Stimulated activated CD4-positive, alpha-beta T cell treated with anti-CD3 and anti-CD28 coated beads, Interleukin-1b, Interleukin-23, amount 100 ng/mL, for 4 hours (primary cell): ENCODE data around the gene HOXB1.
"Not testable (repeated sequence)": the region's sequence is repeated elsewhere in the genome, so short reads cannot be mapped to it uniquely, and the experiment has no call there.

Source experiments
- DNase-seq, 2 donors: peaks; one replicate each; pipeline ENCODE4 v3.0.0-alpha.2; 2020; ENCODE audit warnings: low read depth in 2 of 2

Gene HOXB1

DNA sequence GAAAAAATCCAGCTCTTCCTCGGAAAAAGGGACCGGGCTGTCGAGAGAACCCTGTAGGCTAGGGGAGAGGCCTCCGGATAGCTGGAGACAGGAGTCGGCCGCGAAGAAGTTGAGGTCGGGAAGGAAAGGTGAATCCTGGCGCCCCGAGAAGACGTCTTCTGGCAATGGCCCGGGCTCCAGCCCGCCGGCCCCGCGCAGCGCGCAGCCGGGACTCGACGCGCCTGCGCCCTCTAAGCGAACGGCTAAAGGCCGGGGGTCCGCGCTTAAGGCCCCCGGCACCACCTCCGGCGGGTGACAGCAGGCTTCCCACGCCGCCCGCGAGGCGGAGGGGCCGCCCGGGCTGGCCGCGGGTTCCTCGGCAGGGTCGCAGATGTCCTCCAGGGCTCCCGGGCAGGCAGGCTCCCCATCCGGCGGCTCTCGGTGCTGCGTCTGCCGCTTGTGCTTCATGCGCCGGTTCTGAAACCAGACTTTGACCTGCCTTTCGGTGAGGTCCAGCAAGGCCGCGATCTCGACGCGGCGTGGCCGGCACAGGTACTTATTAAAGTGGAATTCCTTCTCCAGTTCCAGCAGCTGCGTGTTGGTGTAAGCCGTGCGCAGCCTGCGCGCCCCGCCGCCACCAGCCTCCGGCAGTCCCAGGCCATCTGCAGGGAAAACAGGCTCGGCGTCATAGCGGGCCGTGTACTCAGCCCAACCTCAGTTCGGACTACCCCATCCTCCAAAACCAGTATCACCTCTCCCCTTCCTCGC is 12.5 kb upstream of the HOXB1 start:
- peak in 1 of 2 donors; percentile 47 for DNase-seq

- no peak for DNase-seq
These were observed 11.9 kb upstream of the HOXB1 start for GRCh38 chr17:48542698-48543106.

DNA sequence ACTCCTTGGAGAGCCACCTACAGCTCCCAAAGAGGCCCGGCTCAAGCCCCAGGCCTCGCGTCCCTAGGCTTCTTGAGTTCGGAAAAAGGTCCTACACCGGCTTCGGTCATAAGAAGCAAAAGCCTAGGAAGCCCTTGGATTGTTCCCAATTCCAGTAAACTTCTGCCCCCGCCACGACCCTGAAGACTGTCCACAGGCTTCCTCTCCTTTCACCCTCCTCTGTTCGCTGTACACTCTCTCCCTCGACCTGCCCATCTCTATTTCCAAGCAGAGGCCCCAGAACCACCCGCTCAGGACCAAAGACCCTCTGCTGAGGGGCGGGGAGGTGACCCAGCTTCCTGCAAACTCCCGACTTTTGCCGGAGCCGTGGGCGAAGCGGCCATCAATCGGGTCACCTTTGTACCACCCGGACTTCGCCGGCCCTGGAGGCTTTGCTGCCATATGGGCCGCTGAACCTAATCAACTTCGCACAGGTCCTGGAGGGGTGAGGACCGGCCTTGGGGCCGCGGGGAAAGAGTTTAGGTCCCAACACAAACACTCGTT is 11.4 kb upstream of the HOXB1 start:
- DNase-seq, result no peak

DNA sequence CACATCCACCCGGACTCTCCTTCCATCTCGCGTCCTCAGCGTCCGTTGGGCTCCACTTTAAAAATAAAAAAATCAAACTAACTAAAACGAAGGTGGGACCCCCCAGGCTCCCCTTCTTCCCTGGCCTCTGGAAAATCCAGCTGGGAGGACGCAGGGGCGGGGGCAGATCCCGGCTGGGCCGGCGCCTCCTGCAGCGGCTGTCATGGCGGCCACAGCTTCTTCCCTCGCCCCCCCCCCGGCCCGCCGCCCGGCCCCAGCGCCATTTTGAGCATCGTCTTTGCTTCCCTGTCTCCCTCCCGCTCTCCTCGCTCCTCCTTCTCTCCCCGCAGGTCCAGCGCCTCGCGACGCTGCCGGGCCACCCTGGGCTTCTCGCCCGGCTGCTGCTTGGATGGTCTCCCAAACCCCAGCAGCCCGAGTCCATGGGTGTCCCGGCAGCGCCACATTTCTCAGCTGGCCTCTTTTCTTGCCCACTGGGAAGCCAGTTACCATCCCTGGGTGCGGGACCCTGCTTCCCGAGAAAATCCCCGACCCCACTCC is 10.8 kb upstream of the HOXB1 start:
- DNase-seq, result peak in 1 of 2 donors; percentile 43

DNA sequence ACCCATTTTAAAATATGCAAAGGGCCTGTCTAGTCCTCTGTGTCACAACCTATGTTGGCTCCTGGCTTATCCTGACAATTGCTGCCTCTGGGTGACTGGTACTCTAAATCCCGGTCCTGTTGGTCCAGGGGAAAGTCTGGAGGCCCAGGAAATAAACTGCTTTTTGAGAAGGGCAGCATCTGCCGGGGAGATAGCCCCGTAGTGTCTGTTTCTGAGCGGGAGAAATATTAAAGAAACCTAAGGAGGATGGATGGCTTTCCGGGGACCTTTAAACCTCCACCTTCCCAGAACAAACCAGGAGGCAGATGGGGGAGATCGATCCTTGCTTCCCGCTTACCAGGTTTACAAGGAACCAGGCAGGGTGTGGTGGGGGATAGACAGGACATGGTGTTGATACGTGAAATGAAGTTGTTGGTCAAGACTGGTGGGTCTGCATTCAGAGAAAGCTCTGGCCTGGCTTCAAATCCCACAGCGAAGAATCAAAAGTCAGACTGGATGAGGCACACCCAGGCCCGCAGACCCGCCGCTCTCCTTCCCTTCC is 10.3 kb upstream of the HOXB1 start:
- DNase-seq, result no peak

DNA sequence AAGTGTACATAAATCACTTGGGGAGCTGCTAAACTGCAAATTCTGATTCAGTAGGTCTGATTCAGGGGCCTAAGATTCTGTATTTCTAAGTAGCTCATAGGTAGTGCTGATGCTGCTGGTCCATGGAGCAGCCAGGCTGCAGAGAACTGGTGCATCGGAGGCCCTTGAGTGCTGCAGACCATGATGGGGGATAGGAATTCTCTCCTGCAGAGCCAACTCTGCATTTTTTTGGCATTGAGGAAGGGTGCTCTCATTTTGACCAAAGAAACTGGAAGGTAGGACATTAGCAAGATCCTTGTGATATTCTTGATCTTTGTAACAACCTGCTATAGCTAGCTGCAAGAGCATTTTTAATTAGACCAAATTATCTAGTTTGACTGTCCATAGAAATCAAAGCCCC is 9.4 kb upstream of the HOXB1 start:
- no peak for DNase-seq

DNA sequence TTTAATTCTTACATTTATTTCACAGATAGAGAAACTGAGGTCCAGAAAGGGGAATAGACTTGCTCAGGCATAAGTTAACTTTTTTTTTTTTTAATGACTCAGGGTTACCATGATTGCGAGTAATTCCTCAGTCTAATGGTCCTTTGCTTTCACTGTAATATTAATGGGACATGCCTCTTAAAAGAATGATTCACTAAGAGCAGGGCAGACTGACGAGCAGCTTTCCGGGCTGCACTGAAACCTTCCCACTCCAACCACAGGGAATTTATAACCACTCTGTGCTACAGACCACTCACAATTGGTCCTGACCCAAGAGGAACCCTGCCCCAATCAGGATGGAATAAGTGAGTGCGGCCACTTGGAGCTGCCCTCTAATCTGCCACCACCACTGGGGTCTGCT is 8.4 kb upstream of the HOXB1 start:
- no peak for DNase-seq

GRCh38 chr17:48537316-48537715 is 6.5 kb upstream of the HOXB1 start:
- no peak for DNase-seq

DNA sequence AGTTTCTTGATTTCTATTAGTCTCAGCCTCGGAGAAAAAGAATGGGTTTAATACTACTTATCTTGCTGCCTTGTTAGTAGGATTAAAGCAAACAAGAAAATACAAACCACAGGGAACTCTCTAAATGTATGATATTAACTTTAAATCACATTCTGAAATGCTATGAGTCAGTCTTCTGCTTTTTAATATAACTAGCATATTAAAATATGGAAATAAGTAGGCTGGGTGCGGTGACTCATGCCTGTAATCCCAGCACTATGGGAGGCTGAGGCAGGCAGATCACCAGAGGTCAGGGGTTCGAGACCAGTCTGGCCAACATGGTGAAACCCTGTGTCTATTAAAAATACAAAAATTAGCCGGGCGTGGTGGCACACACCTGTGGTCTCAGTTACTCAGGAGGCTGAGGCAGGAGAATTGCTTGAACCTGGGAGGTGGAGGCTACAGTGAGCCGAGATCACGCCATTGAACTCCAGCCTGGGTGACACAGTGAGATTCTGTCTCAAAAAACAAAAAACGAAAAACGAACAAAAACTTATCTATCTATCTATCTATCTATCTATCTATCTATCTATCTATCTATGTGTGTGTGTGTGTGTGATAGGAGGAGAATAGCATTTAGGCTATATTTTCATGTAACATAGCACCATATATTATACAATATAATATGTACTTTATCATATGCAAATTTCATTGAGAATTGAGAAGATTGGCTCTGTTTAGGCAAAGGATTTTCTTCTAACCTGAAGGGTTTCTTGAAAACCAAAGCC is 5.2 kb upstream of the HOXB1 start:
- not testable (repeated sequence) for DNase-seq

DNA sequence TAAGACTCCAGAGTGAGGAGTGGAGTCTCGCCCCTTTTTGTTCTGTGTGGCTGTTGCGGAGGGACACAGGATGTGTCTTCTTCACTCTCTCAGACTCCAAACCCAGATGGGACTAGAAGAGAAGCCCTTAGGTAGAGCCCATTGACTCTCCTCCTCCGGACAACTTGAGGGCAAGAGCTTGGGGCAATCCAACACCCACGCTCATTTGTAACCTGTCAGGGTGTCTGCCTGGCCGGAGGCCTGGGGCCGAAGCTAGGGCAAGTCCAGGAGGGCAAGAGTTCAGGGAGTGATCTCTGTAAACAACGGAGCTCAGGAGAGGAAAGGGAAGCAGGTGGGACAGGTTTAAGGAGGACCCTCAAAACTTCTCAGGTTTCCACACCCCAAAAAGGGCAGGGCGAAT is 1.4 kb upstream of the HOXB1 start:
- no peak for DNase-seq

- DNase-seq, result no peak
These were observed 464 bp downstream of the HOXB1 start for GRCh38 chr17:48530208-48530886.

DNA sequence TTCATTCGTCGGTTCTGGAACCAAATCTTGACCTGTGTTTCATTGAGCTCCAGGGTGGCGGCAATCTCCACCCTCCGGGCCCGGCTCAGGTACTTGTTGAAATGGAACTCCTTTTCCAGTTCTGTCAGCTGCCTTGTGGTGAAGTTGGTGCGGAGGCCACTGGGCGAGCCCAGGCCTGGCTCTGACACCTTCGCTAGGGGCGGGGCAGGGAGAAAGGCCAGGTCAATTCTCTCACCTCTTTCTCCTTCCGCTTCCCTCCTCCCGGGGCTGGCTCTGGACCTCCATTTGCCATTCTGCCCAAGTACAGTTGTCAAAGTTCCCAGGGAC is 1.2 kb downstream of the HOXB1 start:
- DNase-seq, result no peak

- no peak for DNase-seq
These were observed 1.7 kb downstream of the HOXB1 start for GRCh38 chr17:48528936-48529682.

GRCh38 chr17:48528153-48528935 is 2.5 kb downstream of the HOXB1 start:
- DNase-seq, result no peak

DNA sequence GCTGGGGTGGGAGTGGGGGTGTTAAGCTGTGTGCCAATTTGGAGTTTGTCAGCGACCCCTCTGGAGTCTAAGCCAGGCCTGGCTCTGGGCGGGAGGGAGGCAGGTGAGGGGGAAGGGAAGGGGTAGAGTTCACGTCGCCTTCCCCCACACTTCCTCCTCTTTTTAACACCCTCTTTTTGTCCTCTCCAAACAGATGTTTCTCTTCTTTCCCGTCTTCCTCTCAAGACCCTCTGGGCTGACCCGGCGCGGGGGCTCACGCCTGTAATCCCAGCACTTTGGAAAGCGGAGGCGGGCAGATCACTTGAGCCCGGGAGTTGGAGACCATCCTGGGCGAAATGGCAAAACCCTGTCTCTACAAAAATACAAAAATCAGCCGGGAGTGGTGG is 3.3 kb downstream of the HOXB1 start:
- DNase-seq, result no peak

DNA sequence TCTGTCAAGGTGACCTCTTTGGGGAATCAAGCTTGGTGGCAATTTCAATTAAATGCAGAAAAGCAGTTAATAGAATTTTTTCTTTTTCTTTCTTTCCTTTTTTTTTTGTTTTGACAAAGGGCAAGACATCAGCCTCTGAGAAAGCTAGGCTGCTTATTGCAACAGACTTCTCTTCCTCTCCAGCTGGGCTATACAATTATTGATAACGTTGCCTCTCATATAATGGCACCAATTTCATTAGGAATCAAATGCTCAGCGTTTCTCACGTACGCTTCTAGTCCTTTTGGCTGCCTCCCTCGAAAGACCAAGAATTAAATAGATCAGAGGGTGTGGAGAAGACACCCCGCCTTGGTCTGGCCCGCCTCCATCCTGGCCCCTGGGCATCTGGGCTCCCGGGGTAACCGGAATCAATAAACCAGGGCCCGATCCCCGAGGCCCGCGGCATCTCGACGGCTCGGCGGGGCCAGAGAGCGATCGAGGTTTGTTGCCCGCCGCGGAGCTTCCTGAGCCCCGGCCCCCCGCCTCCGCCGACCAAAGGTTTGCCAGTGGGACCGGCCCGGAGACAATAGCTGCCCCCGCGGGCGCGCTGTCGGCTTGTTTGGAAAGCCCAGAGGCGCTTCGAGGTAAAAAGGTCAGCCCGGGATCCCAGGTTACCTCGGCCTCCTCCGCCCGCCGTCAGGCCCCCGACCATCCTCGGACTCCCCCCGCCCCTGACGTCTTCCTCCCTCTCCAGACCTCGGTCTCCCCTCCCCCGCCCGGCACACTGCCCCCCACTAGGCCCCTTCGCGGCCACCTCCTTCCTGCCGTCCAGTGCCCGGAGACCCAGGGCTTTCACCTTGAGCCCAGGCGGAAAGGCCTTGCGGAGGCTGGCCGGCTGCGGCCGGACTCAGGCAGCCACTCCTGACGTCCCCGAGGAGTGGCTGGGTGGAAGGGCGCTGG is 3.9 kb downstream of the HOXB1 start:
- no peak for DNase-seq

DNA sequence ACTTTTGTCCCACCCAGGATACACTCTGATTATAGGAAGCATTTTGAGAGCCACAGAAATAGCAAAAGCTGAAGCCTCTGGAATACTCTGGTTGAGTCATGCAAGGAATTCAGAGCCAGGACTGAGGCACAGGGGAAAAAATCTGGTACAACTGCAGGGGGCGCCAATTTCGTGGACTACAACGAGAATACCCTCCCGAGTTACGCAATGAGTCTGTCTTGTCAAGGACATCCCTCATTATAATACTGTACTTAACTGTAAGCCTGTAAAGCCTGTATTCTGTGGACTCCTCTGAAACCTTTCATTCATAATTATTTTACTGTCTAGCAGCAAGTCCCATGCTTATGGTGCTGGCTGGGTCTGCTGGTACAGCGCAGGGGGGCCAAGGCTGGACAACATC is 7.8 kb downstream of the HOXB1 start:
- DNase-seq, result no peak

DNA sequence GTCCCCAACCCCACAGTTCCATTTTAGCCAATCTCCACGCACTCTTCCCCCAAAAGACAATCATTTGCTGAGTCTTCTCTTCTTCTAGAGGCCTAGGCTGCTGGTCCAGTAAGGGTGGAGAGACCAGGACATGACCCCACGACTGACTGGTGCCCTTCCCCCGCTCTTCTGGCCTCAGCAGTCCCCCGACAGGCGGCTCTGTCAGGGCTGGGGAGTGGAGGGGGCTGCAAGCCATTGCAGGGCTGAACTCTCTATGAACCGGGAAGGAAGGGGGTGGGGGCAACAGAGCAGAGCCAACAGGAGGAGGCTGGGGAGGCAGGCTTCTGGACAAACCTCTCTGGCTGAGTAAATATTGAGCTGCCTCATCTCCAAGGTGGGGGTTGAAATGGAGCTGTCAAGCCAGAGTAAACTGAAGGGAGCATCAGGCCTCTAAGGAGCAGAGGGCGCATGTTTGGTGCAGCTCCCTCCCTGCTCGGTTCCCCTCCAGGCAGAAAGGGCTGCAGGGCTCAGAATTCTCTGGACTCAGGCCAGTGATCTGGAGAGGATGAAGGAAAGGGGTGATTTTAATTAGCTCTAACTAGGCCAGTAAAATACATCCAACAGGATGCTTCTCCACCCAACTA is 8.7 kb downstream of the HOXB1 start:
- DNase-seq, result no peak

- DNase-seq, result no peak
These were observed 10.2 kb downstream of the HOXB1 start for GRCh38 chr17:48520631-48521079.
